Fibroblast of upper back skin (primary cell): ENCODE measurements around the gene ANKRD44.

Experiments
- DNase-seq: peaks from one replicate; pipeline ENCODE4 v3.0.0-alpha.2; 2013

Gene ANKRD44

GRCh38 chr2:197286805-197287595 is 23.6 kb downstream of the ANKRD44 start:
- peak; percentile 87 for DNase-seq

- no peak for DNase-seq
Observed at GRCh38 chr2:197285361-197285760, 25.2 kb downstream of the ANKRD44 start.

- DNase-seq = no peak
Observed at GRCh38 chr2:197284956-197285355, 25.6 kb downstream of the ANKRD44 start.

DNA sequence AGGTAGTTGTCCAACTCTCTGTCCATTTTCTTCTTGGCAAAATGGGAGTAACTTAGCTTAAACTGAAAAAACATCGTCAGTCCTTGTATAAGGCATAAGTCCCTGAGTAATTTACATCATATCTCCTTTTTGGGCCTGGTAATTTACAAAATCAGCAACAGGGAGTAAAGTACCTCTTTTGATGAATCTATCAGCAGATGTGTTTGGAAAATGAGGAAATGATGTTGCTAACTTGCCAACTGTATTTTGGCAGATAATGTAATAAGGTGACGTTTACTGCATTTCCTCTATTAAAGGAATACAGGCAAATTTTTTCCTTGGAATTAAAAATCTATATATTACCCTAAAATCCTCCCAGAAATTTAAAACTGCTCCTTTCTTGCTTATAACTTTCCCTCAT is 29.2 kb downstream of the ANKRD44 start:
- DNase-seq = no peak

DNA sequence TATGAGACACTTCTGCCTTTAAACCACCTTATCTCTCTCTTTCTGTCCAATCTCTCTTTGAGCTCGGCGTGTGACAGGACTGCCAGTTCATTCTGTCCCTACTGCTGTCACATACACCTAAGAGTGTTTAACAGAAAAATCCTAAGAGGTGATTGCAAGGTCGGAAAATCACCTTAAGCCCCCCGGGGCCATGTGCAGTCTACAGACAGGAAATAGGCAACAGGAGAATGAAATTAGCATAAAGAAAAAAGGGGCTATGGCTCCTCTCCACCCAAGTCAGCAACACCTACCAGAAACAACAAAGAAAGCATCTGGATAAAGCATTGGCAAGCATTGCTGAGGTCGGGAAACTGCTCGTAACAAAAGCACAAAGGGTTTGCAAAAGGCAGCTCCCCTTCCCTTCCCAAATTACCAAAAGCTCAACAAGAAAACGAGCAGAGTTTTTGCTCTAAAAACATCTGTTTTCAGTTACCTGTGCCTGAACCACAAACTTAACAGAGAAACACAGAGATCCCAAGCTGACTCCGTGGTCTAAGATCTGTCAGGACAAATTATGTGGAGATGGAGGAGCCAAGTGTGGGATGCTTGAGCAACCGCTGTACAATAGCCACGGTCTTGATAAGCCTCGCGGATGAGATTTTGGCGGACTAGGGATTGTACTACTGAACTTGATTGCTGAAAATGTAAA is 30.4 kb downstream of the ANKRD44 start:
- peak; percentile 77 for DNase-seq

DNA sequence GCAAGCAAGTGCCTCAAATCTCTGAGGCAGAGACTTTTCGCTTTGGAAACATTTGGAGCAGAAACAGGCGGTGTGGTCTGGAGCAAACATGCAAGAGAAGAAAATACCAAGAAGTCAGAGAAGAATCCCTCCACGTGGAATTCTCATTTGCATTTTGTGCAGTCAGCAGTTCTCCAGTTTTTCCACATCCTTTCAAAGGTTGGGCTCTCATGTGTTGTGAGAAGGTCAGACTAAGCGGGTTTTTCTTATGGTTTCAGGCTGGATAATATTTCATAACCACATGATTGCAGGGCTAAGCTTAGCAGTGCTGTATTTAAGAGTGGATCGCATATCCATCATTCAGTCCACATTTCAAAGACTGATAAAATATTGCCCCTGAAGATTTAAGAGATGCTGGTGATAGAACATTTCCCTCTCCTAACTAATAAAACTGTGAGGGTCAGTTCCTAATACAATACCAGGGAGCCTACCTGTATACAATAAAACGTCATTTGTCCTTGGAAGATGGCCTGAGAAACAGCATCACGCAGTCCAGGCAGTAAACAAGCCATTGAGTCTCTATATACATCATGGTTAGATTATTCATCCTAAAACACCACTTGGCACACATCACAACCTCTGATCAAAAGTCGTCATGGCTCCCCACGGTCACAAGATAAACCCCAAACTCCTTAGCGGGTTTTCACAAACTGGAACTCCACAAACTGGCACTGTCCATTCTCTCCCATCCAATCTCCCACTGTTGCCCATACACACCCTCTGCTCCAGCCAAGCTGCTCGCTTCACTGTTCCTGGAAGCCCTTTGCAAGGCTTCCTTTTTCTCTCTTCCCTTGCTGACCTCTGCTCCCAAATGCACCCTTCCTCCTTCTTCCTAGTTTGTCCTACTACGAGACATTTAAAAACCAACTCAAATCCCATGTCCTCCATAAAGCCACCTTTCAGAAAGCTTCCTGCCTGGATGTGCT is 31.5 kb downstream of the ANKRD44 start:
- peak; percentile 43 for DNase-seq

DNA sequence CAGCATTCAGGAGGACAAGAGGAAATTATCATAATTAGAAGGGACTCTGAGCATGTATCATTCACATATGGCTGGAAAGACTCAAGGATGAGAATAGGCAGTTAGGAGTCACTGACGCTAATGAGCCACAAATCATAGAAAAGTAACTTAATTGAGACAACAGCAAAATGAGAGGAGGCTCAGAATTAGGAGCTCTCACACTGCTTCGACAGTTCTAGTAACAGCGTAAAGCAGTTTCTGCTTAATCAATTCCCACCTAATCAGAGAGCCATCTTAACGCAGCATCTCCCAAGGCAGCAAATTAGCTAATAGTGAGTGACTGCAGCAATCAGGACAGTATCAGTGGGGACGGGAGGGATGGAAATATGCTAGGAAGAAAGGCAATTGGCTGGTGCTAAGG is 32.8 kb downstream of the ANKRD44 start:
- no peak for DNase-seq

- DNase-seq = no peak
Observed at GRCh38 chr2:197276156-197276555, 34.4 kb downstream of the ANKRD44 start.

GRCh38 chr2:197274937-197275336 is 35.6 kb downstream of the ANKRD44 start:
- DNase-seq = no peak

- DNase-seq = no peak
Observed at GRCh38 chr2:197274349-197274748, 36.2 kb downstream of the ANKRD44 start.

DNA sequence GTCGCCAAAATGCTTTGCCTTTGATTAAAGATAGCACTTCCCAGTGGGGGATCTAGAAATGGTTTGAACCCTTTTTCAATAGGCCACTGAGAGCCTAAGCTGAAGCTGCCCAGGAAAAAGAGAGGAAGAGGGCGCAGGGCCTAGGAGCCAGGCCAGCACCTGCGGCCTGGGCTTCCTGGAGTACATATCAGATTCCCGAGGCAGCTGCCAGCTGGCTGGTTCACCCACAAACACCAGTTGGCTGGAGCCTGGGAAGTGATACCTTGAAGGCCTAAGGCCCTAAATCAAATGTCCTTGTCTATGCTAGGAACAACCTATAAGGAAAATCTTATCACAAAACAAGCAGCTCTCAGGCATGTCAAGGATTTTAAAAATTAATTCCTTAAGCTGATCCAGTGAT is 37.1 kb downstream of the ANKRD44 start:
- no peak for DNase-seq

DNA sequence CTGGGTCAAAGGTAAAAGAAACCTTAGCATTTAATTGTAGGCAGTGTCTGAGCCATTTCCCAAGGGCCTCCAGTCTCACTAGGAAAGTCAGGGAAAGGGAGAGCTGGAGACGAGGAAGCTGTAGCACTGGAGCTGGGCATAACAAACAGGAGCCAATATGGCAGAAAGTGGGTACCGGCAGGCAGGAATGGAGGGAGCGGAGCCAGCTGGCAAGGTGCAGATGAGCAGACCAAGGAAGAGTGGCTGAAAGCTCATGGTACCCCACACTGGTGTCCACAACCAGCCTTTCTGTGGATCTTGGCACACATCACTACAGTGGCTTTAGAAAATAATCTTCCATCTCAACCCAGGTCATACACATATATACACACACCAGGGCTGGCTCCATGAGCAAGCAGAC is 40.0 kb downstream of the ANKRD44 start:
- no peak for DNase-seq

DNA sequence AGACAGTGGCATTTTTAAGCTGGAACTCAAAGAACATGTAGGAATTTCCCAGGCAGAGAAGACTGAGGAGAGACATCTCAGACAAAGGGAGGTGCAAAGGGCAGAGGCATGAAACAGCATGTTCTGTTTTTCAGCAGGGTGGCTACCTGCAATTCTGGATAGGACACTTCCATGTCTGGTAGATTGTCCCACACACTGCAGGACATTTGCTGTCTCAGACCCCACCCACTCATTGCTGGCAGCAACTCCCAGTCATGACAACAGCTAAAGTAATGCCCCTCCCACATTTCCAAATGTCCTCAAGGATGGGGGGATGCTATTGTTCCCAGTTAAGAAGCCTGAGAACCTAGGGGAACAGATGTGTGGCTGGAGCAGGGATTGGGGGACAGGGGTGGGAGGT is 40.8 kb downstream of the ANKRD44 start:
- no peak for DNase-seq

DNA sequence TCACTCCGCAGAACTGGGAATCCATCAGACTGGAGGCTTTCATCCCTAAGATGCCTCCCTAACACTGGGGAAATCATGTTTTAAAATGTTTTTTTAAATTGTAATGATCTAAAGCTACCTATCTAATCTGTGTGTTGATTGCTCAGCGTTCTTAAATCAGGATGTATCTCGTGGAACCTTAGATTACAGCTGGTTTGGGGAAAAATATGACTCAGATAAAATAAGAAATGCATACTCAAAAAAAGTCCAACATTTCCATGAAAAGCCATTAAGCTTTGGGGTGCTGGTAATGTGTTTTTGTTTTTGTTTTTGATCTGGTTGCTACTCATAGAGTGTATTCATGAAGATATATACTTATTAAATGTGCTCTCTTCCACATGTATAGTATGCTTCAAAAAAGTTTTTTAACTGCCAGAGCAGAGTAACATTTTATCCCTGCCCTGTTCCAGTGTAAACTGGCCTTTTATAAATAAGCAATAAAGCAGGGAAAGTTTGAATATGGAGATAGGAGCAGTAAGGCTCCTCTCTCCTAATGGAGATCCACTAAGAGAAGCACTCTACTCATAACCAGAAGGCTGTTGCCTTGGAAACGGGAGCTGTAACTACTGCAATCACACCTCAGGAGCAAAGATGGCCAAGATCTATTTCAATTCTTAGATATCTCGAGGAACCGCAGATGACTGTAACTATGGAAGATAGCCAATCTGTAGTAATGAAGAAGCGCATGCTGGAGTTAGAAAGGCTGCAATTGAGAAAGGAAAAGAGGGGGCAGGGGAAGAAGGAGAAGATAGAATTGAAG is 41.6 kb downstream of the ANKRD44 start:
- peak; percentile 68 for DNase-seq

GRCh38 chr2:197266477-197266876 is 44.1 kb downstream of the ANKRD44 start:
- DNase-seq = no peak

DNA sequence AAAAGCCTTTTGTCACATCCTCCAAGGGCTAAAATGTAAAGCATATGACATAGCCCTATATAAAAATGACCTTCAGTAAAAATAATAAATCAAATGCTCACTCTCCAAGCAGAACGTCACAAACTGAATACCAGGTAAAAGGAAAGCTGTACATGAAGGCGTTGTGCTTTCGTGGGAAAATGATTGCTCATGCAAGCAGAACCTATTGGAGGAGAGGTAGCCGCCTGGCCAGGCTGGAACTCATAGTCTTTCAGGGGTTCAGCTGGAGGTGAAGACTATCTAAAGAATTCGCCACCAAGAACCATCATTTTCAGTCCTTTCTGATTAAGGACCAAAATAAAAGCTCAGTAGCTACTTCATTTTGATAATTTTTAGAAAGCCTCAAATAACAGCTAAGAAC is 44.7 kb downstream of the ANKRD44 start:
- DNase-seq = no peak

- no peak for DNase-seq
Observed at GRCh38 chr2:197265036-197265435, 45.5 kb downstream of the ANKRD44 start.

- no peak for DNase-seq
Observed at GRCh38 chr2:197264332-197264731, 46.2 kb downstream of the ANKRD44 start.

- DNase-seq = no peak
Observed at GRCh38 chr2:197263077-197263476, 47.5 kb downstream of the ANKRD44 start.

- no peak for DNase-seq
Observed at GRCh38 chr2:197261808-197262226, 48.8 kb downstream of the ANKRD44 start.

DNA sequence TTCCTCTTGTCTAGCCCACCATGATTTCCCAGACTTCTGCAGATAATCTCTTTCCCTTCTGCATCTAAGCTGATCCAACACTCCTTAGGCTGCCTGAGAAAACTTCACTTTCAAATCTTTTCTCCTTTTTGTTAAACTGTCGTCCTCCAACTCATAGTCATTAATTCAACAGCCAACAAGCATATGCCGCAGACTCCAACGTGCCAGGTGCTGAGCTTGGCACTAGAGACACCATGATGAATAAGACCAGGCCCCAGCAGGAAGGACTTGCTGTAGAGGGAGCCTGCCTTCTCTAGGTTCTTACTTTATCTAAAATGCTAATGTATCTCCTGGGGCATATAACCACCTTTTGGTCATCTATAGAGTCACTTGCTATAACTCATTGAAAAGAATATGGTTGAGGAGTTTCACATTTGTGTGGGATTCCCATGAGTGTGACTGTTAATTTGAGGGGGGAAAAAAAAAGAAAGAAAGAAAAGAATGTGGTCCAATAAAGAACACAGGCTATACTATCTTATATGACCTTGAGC is 51.0 kb downstream of the ANKRD44 start:
- no peak for DNase-seq

GRCh38 chr2:197258580-197258979 is 52.0 kb downstream of the ANKRD44 start:
- peak; percentile 28 for DNase-seq
